Gastroesophageal sphincter (tissue), 3 donors: ENCODE data around the gene KCNIP4.

Experiments
- POLR2A ChIP-seq, 2 donors: fragments of 450-650 bp; IDR thresholded peaks; one replicate each; pipeline ENCODE4 v1.6.1; 2017; ENCODE audit warnings: antibody characterized with exemption in 2 of 2, mild to moderate bottlenecking in 2 of 2, moderate library complexity in 1 of 2
- POLR2AphosphoS5 ChIP-seq: sonication (generic); formaldehyde crosslinking; IDR thresholded peaks from one replicate; pipeline ENCODE4 v1.6.1; 2017; ENCODE audit warnings: antibody characterized with exemption
- TF ChIP-seq, protein P1 (sequence below), 4 experiments: fragments of 200-600 bp in 2 of 4; fragments of 450-650 bp in 2 of 4; sonication (generic) in 1 of 4; IDR thresholded peaks; one replicate each; pipeline ENCODE4 v1.5.1; 2017 to 2019; ENCODE audit warnings: antibody characterized with exemption in 4 of 4, mild to moderate bottlenecking in 2 of 4, moderate library complexity in 2 of 4

DNA sequence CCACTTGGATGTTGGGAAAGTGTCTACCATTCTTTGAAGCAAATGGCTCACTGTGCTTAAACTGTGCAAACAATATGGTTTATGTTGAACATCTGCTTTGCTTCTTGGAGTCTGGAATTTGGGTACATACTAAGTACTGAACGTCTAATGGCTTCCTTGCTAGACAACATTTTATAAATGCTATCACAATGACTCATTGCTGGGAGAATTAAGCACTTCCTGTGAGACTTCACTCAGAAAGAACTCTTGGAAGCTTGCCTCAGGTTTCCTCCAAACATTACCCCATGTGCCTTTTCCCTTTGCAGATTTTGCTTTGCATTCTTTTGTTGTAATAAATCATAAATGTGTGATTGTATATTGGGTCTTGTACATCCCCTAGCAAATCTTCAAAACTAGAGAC lies 1108.6 kb downstream of the KCNIP4 start:
- TF ChIP-seq, protein P1, sequence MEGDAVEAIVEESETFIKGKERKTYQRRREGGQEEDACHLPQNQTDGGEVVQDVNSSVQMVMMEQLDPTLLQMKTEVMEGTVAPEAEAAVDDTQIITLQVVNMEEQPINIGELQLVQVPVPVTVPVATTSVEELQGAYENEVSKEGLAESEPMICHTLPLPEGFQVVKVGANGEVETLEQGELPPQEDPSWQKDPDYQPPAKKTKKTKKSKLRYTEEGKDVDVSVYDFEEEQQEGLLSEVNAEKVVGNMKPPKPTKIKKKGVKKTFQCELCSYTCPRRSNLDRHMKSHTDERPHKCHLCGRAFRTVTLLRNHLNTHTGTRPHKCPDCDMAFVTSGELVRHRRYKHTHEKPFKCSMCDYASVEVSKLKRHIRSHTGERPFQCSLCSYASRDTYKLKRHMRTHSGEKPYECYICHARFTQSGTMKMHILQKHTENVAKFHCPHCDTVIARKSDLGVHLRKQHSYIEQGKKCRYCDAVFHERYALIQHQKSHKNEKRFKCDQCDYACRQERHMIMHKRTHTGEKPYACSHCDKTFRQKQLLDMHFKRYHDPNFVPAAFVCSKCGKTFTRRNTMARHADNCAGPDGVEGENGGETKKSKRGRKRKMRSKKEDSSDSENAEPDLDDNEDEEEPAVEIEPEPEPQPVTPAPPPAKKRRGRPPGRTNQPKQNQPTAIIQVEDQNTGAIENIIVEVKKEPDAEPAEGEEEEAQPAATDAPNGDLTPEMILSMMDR (IDR thresholded peaks at IDR 0.05): no peak
- no peak for TF ChIP-seq POLR2A (IDR thresholded peaks at IDR 0.05)
- TF ChIP-seq POLR2AphosphoS5: no peak
